HCT116 (cell line): ENCODE results near the gene COL2A1. TPM values are rescaled to one million over a fixed set of nuclear protein-coding genes. Genes with fewer than 3 reads are reported as not detected.

ENCODE experiments used
- ATAC-seq: fragments of 200-7000 bp; cut with Tn5 transposase; 2 replicates; pipeline ENCODE4 v1.9.1; 2020; ENCODE audit warnings: mild to moderate bottlenecking, moderate library complexity
- BruUV-seq: library from RNA; stranded (reverse); fragments of 400-500 nt; replicated peaks from 2 replicates; lab custom pipeline; 2021; lab: Mats Ljungman, UMichigan
- CTCF ChIA-PET: fragments of 300-600 bp; sonication (Branson Sonifier 250); formaldehyde crosslinking; loops from one replicate; lab custom pipeline; 2021; ENCODE audit warnings: antibody characterized with exemption; lab: Charles Lee
- POLR2A ChIA-PET: fragments of 300-600, 350-600 bp; sonication (Branson Sonifier 250); formaldehyde crosslinking; loops from one replicate; lab custom pipeline; 2021; ENCODE audit warnings: antibody characterized with exemption; lab: Charles Lee
- RAD21 ChIA-PET, 2 experiments: fragments of 300-600 bp; sonication (Branson Sonifier 250); formaldehyde crosslinking; loops; one replicate each; lab custom pipeline; 2023; ENCODE audit warnings: low total read pairs in 2 of 2; ENCODE audit not compliant: uncharacterized antibody in 2 of 2, unreplicated experiment in 2 of 2, low non-redundant PET in 1 of 2; lab: Charles Lee
- DNase-seq: peaks from one replicate; pipeline ENCODE4 v3.0.0-alpha.2; 2010; ENCODE audit warnings: low read depth, low spot score
- H2AFZ ChIP-seq: fragments of 200-600 bp; shearing (Covaris generic), sonication (generic); 2 replicates; pipeline ENCODE4 v1.6.1; 2017; ENCODE audit warnings: low read depth, mixed run types, mixed read lengths, antibody characterized with exemption, low read length; ENCODE audit not compliant: poor library complexity, severe bottlenecking
- H3K27ac ChIP-seq: 2 replicates; pipeline ENCODE4 v1.5.1; 2012; ENCODE audit warnings: low read depth, low read length
- H3K27me3 ChIP-seq: fragments of 200-600 bp; sonication (generic); 2 replicates; pipeline ENCODE4 v1.6.1; 2016; ENCODE audit warnings: mixed run types, low read length, mixed read lengths; ENCODE audit not compliant: insufficient read depth
- H3K36me3 ChIP-seq, 2 experiments: fragments of 200-500 bp in 1 of 2; fragments of 200-600 bp in 1 of 2; sonication (Bioruptor generic) in 1 of 2; sonication (generic) in 1 of 2; 2 replicates each; pipeline versions ENCODE4 v1.5.1 to v1.6.1; 2014 to 2016; ENCODE audit warnings: low read length in 2 of 2, inconsistent platforms in 1 of 2, mixed read lengths in 1 of 2, mixed run types in 1 of 2; ENCODE audit not compliant: insufficient read depth in 2 of 2, control insufficient read depth in 1 of 2
- H3K4me1 ChIP-seq, 2 experiments: fragments of 200-600 bp in 1 of 2; sonication (generic) in 1 of 2; 2 replicates each; pipeline versions ENCODE4 v1.5.1 to v1.6.1; 2012 to 2017; ENCODE audit warnings: low read length in 2 of 2, inconsistent platforms in 1 of 2, mild to moderate bottlenecking in 1 of 2, mixed read lengths in 1 of 2, mixed run types in 1 of 2, moderate library complexity in 1 of 2; ENCODE audit not compliant: insufficient read depth in 2 of 2, control insufficient read depth in 1 of 2
- H3K4me2 ChIP-seq: fragments of 200-600 bp; sonication (generic); 2 replicates; pipeline ENCODE4 v1.6.1; 2017; ENCODE audit warnings: mixed run types, low read length, mixed read lengths
- H3K4me3 ChIP-seq, 2 experiments: fragments of 200-600 bp in 1 of 2; sonication (generic) in 1 of 2; replicated peaks in 1 of 2; 2 replicates each; pipeline ENCODE4 v1.5.1; 2011 to 2016; ENCODE audit warnings: low read length in 2 of 2, control low read depth in 1 of 2, low read depth in 1 of 2, mild to moderate bottlenecking in 1 of 2, mixed read lengths in 1 of 2, mixed run types in 1 of 2
- H3K79me2 ChIP-seq: fragments of 200-600 bp; sonication (generic); 2 replicates; pipeline ENCODE4 v1.6.1; 2017; ENCODE audit warnings: mild to moderate bottlenecking, mixed run types, low read length, moderate library complexity, mixed read lengths; ENCODE audit not compliant: insufficient read depth
- H3K9ac ChIP-seq: fragments of 200-600 bp; sonication (generic); 2 replicates; pipeline ENCODE4 v1.6.1; 2016; ENCODE audit warnings: low read length, mixed read lengths
- H3K9me2 ChIP-seq: fragments of 200-600 bp; sonication (generic), shearing (Covaris generic); 2 replicates; pipeline ENCODE4 v1.6.1; 2017; ENCODE audit warnings: mixed run types, mild to moderate bottlenecking, moderate library complexity; ENCODE audit not compliant: insufficient read depth
- H3K9me3 ChIP-seq, 2 experiments: fragments of 200-500 bp in 1 of 2; fragments of 200-600 bp in 1 of 2; sonication (Bioruptor generic) in 1 of 2; sonication (generic) in 1 of 2; 2 replicates each; pipeline ENCODE4 v1.6.1; 2014 to 2017; ENCODE audit warnings: low read length in 2 of 2, mixed read lengths in 2 of 2, inconsistent platforms in 1 of 2, low read depth in 1 of 2, mild to moderate bottlenecking in 1 of 2, mixed run types in 1 of 2, moderate library complexity in 1 of 2; ENCODE audit not compliant: control insufficient read depth in 1 of 2, insufficient read depth in 1 of 2
- H4K20me1 ChIP-seq: fragments of 200-600 bp; sonication (generic), shearing (Covaris generic); 2 replicates; pipeline ENCODE4 v1.6.1; 2017; ENCODE audit warnings: mixed run types, mild to moderate bottlenecking, moderate library complexity; ENCODE audit not compliant: insufficient read depth
- CBX3 ChIP-seq: IDR thresholded peaks from 2 replicates; pipeline ENCODE4 v1.6.1; 2012; ENCODE audit warnings: low read depth
- CEBPB ChIP-seq: IDR thresholded peaks from 2 replicates; pipeline ENCODE4 v1.6.1; 2012; ENCODE audit warnings: low read depth
- EGR1 ChIP-seq: IDR thresholded peaks from 2 replicates; pipeline ENCODE4 v1.6.1; 2012; ENCODE audit warnings: low read depth
- EZH2 ChIP-seq: fragments of 200-600 bp; sonication (generic); IDR thresholded peaks from 2 replicates; pipeline ENCODE4 v1.6.1; 2017; ENCODE audit warnings: antibody characterized with exemption, mixed run types
- EZH2phosphoT487 ChIP-seq: fragments of 200-600 bp; IDR thresholded peaks from 2 replicates; pipeline ENCODE4 v1.6.1; 2018; ENCODE audit warnings: antibody characterized with exemption, borderline replicate concordance
- JUND ChIP-seq: IDR thresholded peaks from 2 replicates; pipeline ENCODE4 v1.6.1; 2012
- POLR2A ChIP-seq: IDR thresholded peaks from 2 replicates; pipeline ENCODE4 v1.7.0; 2011; ENCODE audit warnings: borderline replicate concordance; ENCODE audit not compliant: insufficient read depth, insufficient read length; ENCODE audit errors: extremely low read depth
- POLR2AphosphoS5 ChIP-seq: IDR thresholded peaks from 2 replicates; pipeline ENCODE4 v1.6.1; 2011; ENCODE audit warnings: mild to moderate bottlenecking, low read depth, low read length, moderate library complexity
- SP1 ChIP-seq: IDR thresholded peaks from 2 replicates; pipeline ENCODE4 v1.6.1; 2012; ENCODE audit warnings: low read depth
- SRF ChIP-seq: IDR thresholded peaks from 2 replicates; pipeline ENCODE4 v1.6.1; 2012; ENCODE audit warnings: low read depth
- TCF7L2 ChIP-seq: IDR thresholded peaks from 2 replicates; pipeline ENCODE4 v1.7.0; 2011; ENCODE audit warnings: borderline replicate concordance, inconsistent platforms; ENCODE audit not compliant: insufficient read depth, insufficient read length; ENCODE audit errors: extremely low read depth
- YY1 ChIP-seq: IDR thresholded peaks from 2 replicates; pipeline ENCODE4 v1.6.1; 2011; ENCODE audit warnings: low read length, low read depth, moderate library complexity, mild to moderate bottlenecking; ENCODE audit not compliant: insufficient replicate concordance; ENCODE audit errors: extremely low read depth
- ZFX ChIP-seq: fragments of 450-650 bp; IDR thresholded peaks from 2 replicates; pipeline ENCODE4 v1.6.1; 2017
- ZNF274 ChIP-seq: fragments of 200-500 bp; sonication (Bioruptor generic); IDR thresholded peaks from 2 replicates; pipeline ENCODE4 v1.6.1; 2014; ENCODE audit warnings: mild to moderate bottlenecking, low read depth, low read length, inconsistent platforms
- intact Hi-C: fragments of 100-400 bp; cut with micrococcal nuclease; formaldehyde crosslinking; loops from 2 replicates; pipeline ENCODE4 v1.10.0; 2022
- total RNA-seq: library from RNA; stranded (reverse); gene quantifications from one replicate; pipeline ENCODE4 v1.2.1, GENCODE V29; 2021; ENCODE audit not compliant: unreplicated experiment
- TF ChIP-seq, protein P1 (sequence below), 3 experiments: fragments of 200-600 bp in 1 of 3; sonication (generic) in 1 of 3; IDR thresholded peaks in 2 of 3; conservative IDR thresholded peaks in 1 of 3; 2 replicates each; pipeline ENCODE4 v1.5.1; 2012 to 2017; ENCODE audit warnings: low read depth in 2 of 3, low read length in 2 of 3, antibody characterized with exemption in 1 of 3, borderline replicate concordance in 1 of 3, control low read depth in 1 of 3, mild to moderate bottlenecking in 1 of 3, mixed read lengths in 1 of 3, mixed run types in 1 of 3, moderate library complexity in 1 of 3; ENCODE audit not compliant: insufficient read depth in 1 of 3
- TF ChIP-seq, protein P2 (sequence below): IDR thresholded peaks from 2 replicates; pipeline ENCODE4 v1.6.1; 2011; ENCODE audit warnings: mild to moderate bottlenecking, low read length, moderate library complexity; ENCODE audit not compliant: insufficient replicate concordance; ENCODE audit errors: extremely low read depth
- TF ChIP-seq, protein P3 (sequence below): IDR thresholded peaks from 2 replicates; pipeline ENCODE4 v1.6.1; 2012; ENCODE audit warnings: low read depth

COL2A1 gene
- total RNA-seq, 1 experiment from 2014 or later, result 0.22 TPM

DNA sequence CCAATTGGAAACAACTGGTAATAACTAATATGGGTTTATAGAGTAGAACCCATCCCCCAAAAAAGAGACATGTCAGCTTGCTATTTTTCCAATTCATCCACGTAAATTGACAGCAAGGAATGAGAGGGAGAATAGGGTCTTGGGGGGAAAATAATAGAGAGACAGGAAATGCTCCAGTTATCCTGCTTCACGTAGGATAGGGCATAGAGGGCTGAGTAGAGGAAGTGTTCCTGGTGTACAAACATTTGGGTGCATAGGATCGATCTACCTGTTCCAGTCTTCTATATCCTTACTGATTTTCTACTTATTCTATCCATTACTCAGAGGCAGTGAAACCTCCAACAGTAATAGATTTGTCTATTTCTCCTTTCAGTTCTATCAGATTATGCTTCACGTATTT is 49.6 kb upstream of the COL2A1 start:
- ChIA-PET RAD21 (no interaction called here), POLR2A (no interaction called here), CTCF (no interaction called here)
- Histone ChIP-seq H3K4me3 (no peak overlapping the region), H3K36me3 (peaks cover 0 to 6% of the 10 kb centered on the region in 2 experiments; a peak in 2 of 4 replicates), H3K27ac (no peak overlapping the region), H3K9me3 (no peaks in the 10 kb centered on the region), H3K9ac (no peak overlapping the region), H4K20me1 (no peaks in the 10 kb centered on the region), H3K9me2 (no peaks in the 10 kb centered on the region), H3K27me3 (no peaks in the 10 kb centered on the region), H3K4me2 (no peak overlapping the region), H3K79me2 (no peaks in the 10 kb centered on the region), H3K4me1 (no peaks in the 10 kb centered on the region), H2AFZ (no peak overlapping the region)
- BruUV-seq, result no TSS peak
- ATAC-seq (no peak), DNase-seq (no peak)
- TF ChIP-seq, protein P1, sequence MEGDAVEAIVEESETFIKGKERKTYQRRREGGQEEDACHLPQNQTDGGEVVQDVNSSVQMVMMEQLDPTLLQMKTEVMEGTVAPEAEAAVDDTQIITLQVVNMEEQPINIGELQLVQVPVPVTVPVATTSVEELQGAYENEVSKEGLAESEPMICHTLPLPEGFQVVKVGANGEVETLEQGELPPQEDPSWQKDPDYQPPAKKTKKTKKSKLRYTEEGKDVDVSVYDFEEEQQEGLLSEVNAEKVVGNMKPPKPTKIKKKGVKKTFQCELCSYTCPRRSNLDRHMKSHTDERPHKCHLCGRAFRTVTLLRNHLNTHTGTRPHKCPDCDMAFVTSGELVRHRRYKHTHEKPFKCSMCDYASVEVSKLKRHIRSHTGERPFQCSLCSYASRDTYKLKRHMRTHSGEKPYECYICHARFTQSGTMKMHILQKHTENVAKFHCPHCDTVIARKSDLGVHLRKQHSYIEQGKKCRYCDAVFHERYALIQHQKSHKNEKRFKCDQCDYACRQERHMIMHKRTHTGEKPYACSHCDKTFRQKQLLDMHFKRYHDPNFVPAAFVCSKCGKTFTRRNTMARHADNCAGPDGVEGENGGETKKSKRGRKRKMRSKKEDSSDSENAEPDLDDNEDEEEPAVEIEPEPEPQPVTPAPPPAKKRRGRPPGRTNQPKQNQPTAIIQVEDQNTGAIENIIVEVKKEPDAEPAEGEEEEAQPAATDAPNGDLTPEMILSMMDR (IDR thresholded peaks at IDR 0.05 in 2 of 3, conservative IDR thresholded peaks at IDR 0.05 in 1 of 3; ENCODE audit: borderline replicate concordance in 1 of 3, insufficient read depth in 1 of 3, low read depth in 2 of 3, low read length in 2 of 3), result no peak
- TF ChIP-seq JUND (no peak), EGR1 (no peak), YY1 (no peak), ZNF274 (no peak), POLR2AphosphoS5 (no peak), EZH2 (no peak), ZFX (no peak), EZH2phosphoT487 (no peak), CEBPB (no peak), SP1 (no peak), POLR2A (no peak), SRF (no peak), TCF7L2 (no peak), CBX3 (no peak)
- TF ChIP-seq, protein P2, sequence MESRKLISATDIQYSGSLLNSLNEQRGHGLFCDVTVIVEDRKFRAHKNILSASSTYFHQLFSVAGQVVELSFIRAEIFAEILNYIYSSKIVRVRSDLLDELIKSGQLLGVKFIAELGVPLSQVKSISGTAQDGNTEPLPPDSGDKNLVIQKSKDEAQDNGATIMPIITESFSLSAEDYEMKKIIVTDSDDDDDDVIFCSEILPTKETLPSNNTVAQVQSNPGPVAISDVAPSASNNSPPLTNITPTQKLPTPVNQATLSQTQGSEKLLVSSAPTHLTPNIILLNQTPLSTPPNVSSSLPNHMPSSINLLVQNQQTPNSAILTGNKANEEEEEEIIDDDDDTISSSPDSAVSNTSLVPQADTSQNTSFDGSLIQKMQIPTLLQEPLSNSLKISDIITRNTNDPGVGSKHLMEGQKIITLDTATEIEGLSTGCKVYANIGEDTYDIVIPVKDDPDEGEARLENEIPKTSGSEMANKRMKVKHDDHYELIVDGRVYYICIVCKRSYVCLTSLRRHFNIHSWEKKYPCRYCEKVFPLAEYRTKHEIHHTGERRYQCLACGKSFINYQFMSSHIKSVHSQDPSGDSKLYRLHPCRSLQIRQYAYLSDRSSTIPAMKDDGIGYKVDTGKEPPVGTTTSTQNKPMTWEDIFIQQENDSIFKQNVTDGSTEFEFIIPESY, result no peak
- TF ChIP-seq, protein P3, sequence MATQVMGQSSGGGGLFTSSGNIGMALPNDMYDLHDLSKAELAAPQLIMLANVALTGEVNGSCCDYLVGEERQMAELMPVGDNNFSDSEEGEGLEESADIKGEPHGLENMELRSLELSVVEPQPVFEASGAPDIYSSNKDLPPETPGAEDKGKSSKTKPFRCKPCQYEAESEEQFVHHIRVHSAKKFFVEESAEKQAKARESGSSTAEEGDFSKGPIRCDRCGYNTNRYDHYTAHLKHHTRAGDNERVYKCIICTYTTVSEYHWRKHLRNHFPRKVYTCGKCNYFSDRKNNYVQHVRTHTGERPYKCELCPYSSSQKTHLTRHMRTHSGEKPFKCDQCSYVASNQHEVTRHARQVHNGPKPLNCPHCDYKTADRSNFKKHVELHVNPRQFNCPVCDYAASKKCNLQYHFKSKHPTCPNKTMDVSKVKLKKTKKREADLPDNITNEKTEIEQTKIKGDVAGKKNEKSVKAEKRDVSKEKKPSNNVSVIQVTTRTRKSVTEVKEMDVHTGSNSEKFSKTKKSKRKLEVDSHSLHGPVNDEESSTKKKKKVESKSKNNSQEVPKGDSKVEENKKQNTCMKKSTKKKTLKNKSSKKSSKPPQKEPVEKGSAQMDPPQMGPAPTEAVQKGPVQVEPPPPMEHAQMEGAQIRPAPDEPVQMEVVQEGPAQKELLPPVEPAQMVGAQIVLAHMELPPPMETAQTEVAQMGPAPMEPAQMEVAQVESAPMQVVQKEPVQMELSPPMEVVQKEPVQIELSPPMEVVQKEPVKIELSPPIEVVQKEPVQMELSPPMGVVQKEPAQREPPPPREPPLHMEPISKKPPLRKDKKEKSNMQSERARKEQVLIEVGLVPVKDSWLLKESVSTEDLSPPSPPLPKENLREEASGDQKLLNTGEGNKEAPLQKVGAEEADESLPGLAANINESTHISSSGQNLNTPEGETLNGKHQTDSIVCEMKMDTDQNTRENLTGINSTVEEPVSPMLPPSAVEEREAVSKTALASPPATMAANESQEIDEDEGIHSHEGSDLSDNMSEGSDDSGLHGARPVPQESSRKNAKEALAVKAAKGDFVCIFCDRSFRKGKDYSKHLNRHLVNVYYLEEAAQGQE, result no peak
- intact Hi-C loops, result no loop called here
